Breast epithelium (tissue), 4 donors: ENCODE measurements around the gene SPACA7. TPM values are rescaled to one million over a fixed set of nuclear protein-coding genes. Genes with fewer than 3 reads are reported as not detected.

ENCODE experiments used
- DNase-seq, 2 donors: peaks; one replicate each; pipeline ENCODE4 v3.0.0-alpha.2; 2019; ENCODE audit warnings: low spot score in 2 of 2
- H3K27ac ChIP-seq, 2 donors: fragments of 200-600 bp; sonication (generic) in 1 of 2; one replicate each; pipeline ENCODE4 v1.5.1; 2016 to 2019; ENCODE audit warnings: mild to moderate bottlenecking in 1 of 2
- H3K27me3 ChIP-seq, 2 donors: fragments of 200-600 bp; sonication (generic) in 1 of 2; one replicate each; pipeline versions ENCODE4 v1.5.1 to v1.6.0; 2017 to 2019; ENCODE audit warnings: control low read depth in 1 of 2, mild to moderate bottlenecking in 1 of 2
- H3K36me3 ChIP-seq: fragments of 200-600 bp; one replicate; pipeline ENCODE4 v1.5.1; 2019
- H3K4me1 ChIP-seq, 2 donors: fragments of 200-600 bp; sonication (generic); one replicate each; pipeline ENCODE4 v1.5.1; 2016 to 2019; ENCODE audit warnings: control low read depth in 1 of 2
- H3K4me3 ChIP-seq, 3 donors: fragments of 200-600 bp; sonication (generic); 1 replicate in 2 of 3; 2 replicates in 1 of 3; pipeline ENCODE4 v1.5.1; 2016 to 2019; ENCODE audit warnings: mild to moderate bottlenecking in 3 of 3, moderate library complexity in 2 of 3
- H3K9me3 ChIP-seq, 2 donors: fragments of 200-600 bp; sonication (generic) in 1 of 2; one replicate each; pipeline ENCODE4 v1.5.1; 2016 to 2019; ENCODE audit warnings: control low read depth in 1 of 2
- CTCF ChIP-seq, 3 donors: fragments of 450-650 bp; IDR thresholded peaks; one replicate each; pipeline ENCODE4 v1.5.1; 2016 to 2017; ENCODE audit warnings: antibody characterized with exemption in 3 of 3, mild to moderate bottlenecking in 3 of 3, moderate library complexity in 3 of 3
- POLR2A ChIP-seq: fragments of 450-650 bp; IDR thresholded peaks from one replicate; pipeline ENCODE4 v1.6.1; 2016; ENCODE audit warnings: antibody characterized with exemption, mild to moderate bottlenecking, moderate library complexity
- POLR2AphosphoS5 ChIP-seq, 3 donors: sonication (generic); formaldehyde crosslinking; IDR thresholded peaks; one replicate each; pipeline ENCODE4 v1.6.1; 2017; ENCODE audit warnings: antibody characterized with exemption in 3 of 3
- intact Hi-C: fragments of 100-400 bp; cut with DNase I; formaldehyde crosslinking; loops from one replicate; pipeline ENCODE4 v1.15.1; 2023; ENCODE audit warnings: low total_unique reads
- total RNA-seq, 3 donors: library from RNA; depleted of rRNA; stranded (reverse); fragments of >200 nt; gene quantifications; one replicate each; pipeline ENCODE4 v1.1.0, GENCODE V29; 2016

The SPACA7 gene
- total RNA-seq, 3 donors from 2014 or later, result not detected

- no peaks in the 10 kb centered on the region for H3K36me3 ChIP-seq
- no peak overlapping the region for H3K4me3 ChIP-seq
- no peaks in the 10 kb centered on the region for H3K4me1 ChIP-seq
- no peak for DNase-seq
- peaks cover 0 to 17% of the 10 kb centered on the region in 2 donors for H3K27me3 ChIP-seq
- intact Hi-C loops, result no loop called here
- no peak for TF ChIP-seq POLR2AphosphoS5 (IDR thresholded peaks at IDR 0.05)
- H3K27ac ChIP-seq, result no peak overlapping the region
- peaks cover 14 to 23% of the 10 kb centered on the region in 2 donors for H3K9me3 ChIP-seq
Observed at GRCh38 chr13:112456138-112457056, 80.2 kb downstream of the SPACA7 start.

- Histone ChIP-seq H3K4me3 (no peak overlapping the region), H3K36me3 (no peaks in the 10 kb centered on the region), H3K9me3 (peaks cover 14 to 30% of the 10 kb centered on the region in 2 donors), H3K27me3 (peaks cover 0 to 17% of the 10 kb centered on the region in 2 donors), H3K27ac (no peak overlapping the region), H3K4me1 (no peaks in the 10 kb centered on the region)
- DNase-seq, result no peak
- intact Hi-C loops, result no loop called here
- no peak for TF ChIP-seq POLR2AphosphoS5 (IDR thresholded peaks at IDR 0.05)
Observed at GRCh38 chr13:112457081-112457480, 80.9 kb downstream of the SPACA7 start.

GRCh38 chr13:112457485-112457884, 81.3 kb downstream of the SPACA7 start:
- TF ChIP-seq POLR2A (no peak), POLR2AphosphoS5 (IDR thresholded peaks at IDR 0.05) (no peak), CTCF (IDR thresholded peaks at IDR 0.05) (no peak)
- no peak for DNase-seq
- no peak overlapping the region for H3K27ac ChIP-seq
- H3K4me3 ChIP-seq, result no peak overlapping the region
- H3K36me3 ChIP-seq, result no peaks in the 10 kb centered on the region
- peaks cover 0 to 17% of the 10 kb centered on the region in 2 donors for H3K27me3 ChIP-seq
- no peaks in the 10 kb centered on the region for H3K4me1 ChIP-seq
- intact Hi-C loops, result no loop called here
- H3K9me3 ChIP-seq, result peaks cover 14 to 34% of the 10 kb centered on the region in 2 donors

GRCh38 chr13:112462408-112462807, 86.3 kb downstream of the SPACA7 start:
- TF ChIP-seq POLR2AphosphoS5 (IDR thresholded peaks at IDR 0.05) (no peak), CTCF (IDR thresholded peaks at IDR 0.05) (no peak), POLR2A (no peak)
- DNase-seq, result no peak
- H3K27me3 ChIP-seq, result no peaks in the 10 kb centered on the region
- intact Hi-C loops, result no loop called here
- H3K36me3 ChIP-seq, result no peaks in the 10 kb centered on the region
- no peak overlapping the region for H3K27ac ChIP-seq
- H3K9me3 ChIP-seq, result peaks cover 10 to 38% of the 10 kb centered on the region in 2 donors
- H3K4me1 ChIP-seq, result no peaks in the 10 kb centered on the region
- H3K4me3 ChIP-seq, result no peak overlapping the region

GRCh38 chr13:112464720-112465119, 88.6 kb downstream of the SPACA7 start:
- H3K27ac ChIP-seq, result no peak overlapping the region
- no peaks in the 10 kb centered on the region for H3K4me1 ChIP-seq
- DNase-seq, result no peak
- H3K36me3 ChIP-seq, result no peaks in the 10 kb centered on the region
- intact Hi-C loops, result no loop called here
- TF ChIP-seq CTCF (IDR thresholded peaks at IDR 0.05), result no peak
- no peaks in the 10 kb centered on the region for H3K27me3 ChIP-seq
- no peak overlapping the region for H3K4me3 ChIP-seq
- peaks cover 6 to 23% of the 10 kb centered on the region in 2 donors for H3K9me3 ChIP-seq
